Activated CD8-positive, alpha-beta T cell treated with anti-CD3 and anti-CD28 coated beads, Interleukin-2, amount 10 ng/mL, durations not matched to agents 7 days and 5 days (primary cell): ENCODE measurements around the gene CRYL1. TPM values are rescaled to one million over a fixed set of nuclear protein-coding genes. Genes with fewer than 3 reads are reported as not detected.

Experiments used
- ATAC-seq: fragments of 150-1000 bp; cut with Tn5 transposase; one replicate; pipeline ENCODE4 v1.10.0; 2021; ENCODE audit warnings: moderate library complexity
- CTCF ChIA-PET: fragments of 350-600 bp; sonication (Branson Sonifier 250); formaldehyde crosslinking; loops from one replicate; lab custom pipeline; 2021; ENCODE audit warnings: antibody characterized with exemption; lab: Charles Lee
- POLR2A ChIA-PET: fragments of 350-600 bp; sonication (Branson Sonifier 250); formaldehyde crosslinking; loops from one replicate; lab custom pipeline; 2021; ENCODE audit warnings: antibody characterized with exemption; lab: Charles Lee
- DNase-seq: peaks from one replicate; pipeline ENCODE4 v3.0.0-alpha.2; 2020
- H3K27ac Mint-ChIP-seq: one replicate; pipeline ENCODE4 v1.8.0; 2021; ENCODE audit warnings: mild to moderate bottlenecking, mixed read lengths
- H3K27me3 Mint-ChIP-seq: one replicate; pipeline ENCODE4 v1.8.0; 2021; ENCODE audit warnings: low read depth, mixed read lengths
- H3K36me3 Mint-ChIP-seq: one replicate; pipeline ENCODE4 v1.8.0; 2021; ENCODE audit warnings: low read depth, mixed read lengths
- H3K4me1 Mint-ChIP-seq: one replicate; pipeline ENCODE4 v1.8.0; 2021; ENCODE audit warnings: low read depth, mixed read lengths
- H3K4me3 Mint-ChIP-seq: one replicate; pipeline ENCODE4 v1.8.0; 2021; ENCODE audit warnings: mild to moderate bottlenecking, mixed read lengths
- H3K9me3 Mint-ChIP-seq: one replicate; pipeline ENCODE4 v1.8.0; 2022; ENCODE audit warnings: mixed read lengths; ENCODE audit not compliant: insufficient read depth
- total RNA-seq, 2 experiments: library from RNA; stranded (reverse); gene quantifications; one replicate each; pipeline ENCODE4 v1.2.3, GENCODE V29; 2021

CRYL1 gene
- total RNA-seq, 2 experiments from 2014 or later = 11.5 to 13.2 TPM

DNA sequence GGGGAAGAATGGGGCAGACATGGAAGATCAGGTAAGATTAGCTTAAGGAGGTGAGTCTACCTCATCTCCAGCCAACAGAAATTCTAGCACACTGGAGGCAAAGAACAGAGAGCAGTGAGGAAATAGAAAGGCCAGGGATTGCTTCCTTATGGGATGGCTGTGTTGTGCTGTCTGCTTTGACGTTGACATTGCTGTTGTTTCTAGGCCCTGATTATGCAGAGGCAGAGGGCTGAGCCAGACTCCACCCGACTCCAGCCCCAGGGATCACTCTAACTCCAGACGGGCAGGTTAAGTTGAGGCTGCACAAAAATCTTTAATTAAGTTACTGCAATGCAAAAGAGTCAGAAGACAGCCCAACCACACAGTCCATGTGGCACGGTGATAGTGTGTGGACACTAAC is 24.1 kb downstream of the CRYL1 start:
- POLR2A ChIA-PET = no interaction called here

DNA sequence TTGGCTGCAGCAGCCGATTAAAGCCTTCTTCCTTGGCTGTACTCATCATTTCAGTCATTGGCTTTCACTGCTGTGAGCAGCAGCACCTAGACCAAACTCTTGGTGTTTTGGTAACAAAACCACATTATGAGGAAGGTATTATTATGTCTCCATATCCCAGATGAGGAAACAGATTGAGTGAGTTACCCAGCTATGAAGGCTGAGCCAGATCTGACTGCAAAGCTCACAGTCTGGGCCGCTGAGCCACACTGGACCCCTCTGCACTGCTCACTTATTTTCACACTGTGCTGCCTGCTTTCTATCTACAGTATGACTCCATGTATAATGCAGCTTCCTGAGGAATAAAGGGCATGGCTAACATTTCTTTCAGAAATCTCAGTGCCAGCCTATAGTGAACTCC is 24.5 kb downstream of the CRYL1 start:
- POLR2A ChIA-PET = no interaction called here
- no peak for DNase-seq
- no peak overlapping the region for H3K4me3 Mint-ChIP-seq
- H3K4me1 Mint-ChIP-seq = no peaks in the 10 kb centered on the region
- peaks cover 10% of the 10 kb centered on the region for H3K36me3 Mint-ChIP-seq
- ATAC-seq = no peak
- CTCF ChIA-PET = no interaction called here
- H3K9me3 Mint-ChIP-seq = peaks cover 14% of the 10 kb centered on the region
- H3K27me3 Mint-ChIP-seq = no peaks in the 10 kb centered on the region
- peak overlapping the region; percentile 51 for H3K27ac Mint-ChIP-seq

More for the DNA sequence above, 24.1 kb downstream of the CRYL1 start:
- H3K27me3 Mint-ChIP-seq = no peaks in the 10 kb centered on the region
- CTCF ChIA-PET = no interaction called here
- no peaks in the 10 kb centered on the region for H3K4me1 Mint-ChIP-seq
- H3K27ac Mint-ChIP-seq = no peak overlapping the region
- H3K36me3 Mint-ChIP-seq = peaks cover 10% of the 10 kb centered on the region
- ATAC-seq (no peak), DNase-seq (no peak)
- H3K9me3 Mint-ChIP-seq = peaks cover 14% of the 10 kb centered on the region
- H3K4me3 Mint-ChIP-seq = no peak overlapping the region

DNA sequence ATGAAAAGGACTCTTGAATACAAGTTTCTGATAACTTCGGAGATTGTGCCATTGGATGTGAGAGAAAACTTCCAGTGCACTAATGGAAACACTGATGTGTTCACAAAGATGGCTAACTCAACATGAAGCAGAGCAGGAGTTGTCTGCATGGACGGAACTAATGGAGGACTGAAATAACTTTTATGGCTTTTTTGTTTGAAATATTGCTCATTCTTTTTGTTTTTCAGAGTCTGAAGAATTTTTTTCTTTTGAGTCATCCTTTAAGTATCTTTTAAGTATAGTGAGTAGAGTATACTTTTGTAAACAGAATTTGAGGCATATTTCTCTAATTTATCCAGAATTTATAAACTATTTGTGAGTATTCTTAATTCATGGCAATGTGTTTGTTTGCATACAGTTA is 25.7 kb downstream of the CRYL1 start:
- Mint-ChIP-seq H3K27ac (no peak overlapping the region), H3K4me1 (peaks cover 6% of the 10 kb centered on the region), H3K4me3 (no peak overlapping the region), H3K36me3 (peaks cover 10% of the 10 kb centered on the region), H3K9me3 (peaks cover 14% of the 10 kb centered on the region), H3K27me3 (no peaks in the 10 kb centered on the region)
- ChIA-PET CTCF (no interaction called here), POLR2A (no interaction called here)
- DNase-seq = no peak
- no peak for ATAC-seq

DNA sequence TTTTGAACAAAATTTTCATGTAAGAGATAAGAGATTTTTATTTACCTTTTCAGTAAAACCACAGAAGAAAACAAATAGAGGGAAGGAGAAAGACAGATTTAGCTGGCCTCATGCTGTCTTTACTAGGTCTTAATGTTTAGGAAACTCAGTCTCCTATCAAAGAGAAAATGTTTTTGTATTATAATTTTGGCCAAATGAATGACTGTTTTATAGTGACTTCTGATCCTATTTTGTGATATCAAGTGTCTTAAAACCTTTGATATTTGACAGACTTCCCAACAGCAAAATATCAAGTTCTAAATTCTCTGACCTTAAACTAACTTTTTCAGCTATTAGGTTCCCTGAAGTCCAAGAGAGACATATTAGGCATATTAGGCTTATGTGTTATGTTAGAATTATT is 27.0 kb downstream of the CRYL1 start:
- no peak for ATAC-seq
- ChIA-PET POLR2A (no interaction called here), CTCF (no interaction called here)
- H3K4me1 Mint-ChIP-seq = peaks cover 6% of the 10 kb centered on the region
- H3K36me3 Mint-ChIP-seq = peaks cover 10% of the 10 kb centered on the region
- H3K27ac Mint-ChIP-seq = no peak overlapping the region
- H3K27me3 Mint-ChIP-seq = no peaks in the 10 kb centered on the region
- no peak overlapping the region for H3K4me3 Mint-ChIP-seq
- peaks cover 14% of the 10 kb centered on the region for H3K9me3 Mint-ChIP-seq
- no peak for DNase-seq

DNA sequence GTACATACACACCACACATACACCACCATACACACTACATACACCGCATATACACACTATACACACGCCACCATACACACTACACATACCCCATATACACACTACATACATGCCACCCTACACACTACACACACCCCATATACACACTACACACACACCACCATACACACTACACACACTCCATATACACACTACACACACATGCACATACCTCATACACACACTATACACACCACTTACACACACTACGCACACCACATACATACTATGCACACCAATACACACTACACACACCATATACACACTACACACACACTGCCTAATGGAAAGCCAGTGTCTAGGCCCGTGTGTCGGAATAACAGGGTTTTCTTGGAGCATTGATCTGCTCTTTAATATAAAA is 27.5 kb downstream of the CRYL1 start:
- ATAC-seq = no peak
- H3K27ac Mint-ChIP-seq = no peak overlapping the region
- H3K36me3 Mint-ChIP-seq = peaks cover 10% of the 10 kb centered on the region
- ChIA-PET CTCF (no interaction called here), POLR2A (no interaction called here)
- peaks cover 6% of the 10 kb centered on the region for H3K4me1 Mint-ChIP-seq
- no peak overlapping the region for H3K4me3 Mint-ChIP-seq
- H3K9me3 Mint-ChIP-seq = peaks cover 14% of the 10 kb centered on the region
- no peaks in the 10 kb centered on the region for H3K27me3 Mint-ChIP-seq
- no peak for DNase-seq

DNA sequence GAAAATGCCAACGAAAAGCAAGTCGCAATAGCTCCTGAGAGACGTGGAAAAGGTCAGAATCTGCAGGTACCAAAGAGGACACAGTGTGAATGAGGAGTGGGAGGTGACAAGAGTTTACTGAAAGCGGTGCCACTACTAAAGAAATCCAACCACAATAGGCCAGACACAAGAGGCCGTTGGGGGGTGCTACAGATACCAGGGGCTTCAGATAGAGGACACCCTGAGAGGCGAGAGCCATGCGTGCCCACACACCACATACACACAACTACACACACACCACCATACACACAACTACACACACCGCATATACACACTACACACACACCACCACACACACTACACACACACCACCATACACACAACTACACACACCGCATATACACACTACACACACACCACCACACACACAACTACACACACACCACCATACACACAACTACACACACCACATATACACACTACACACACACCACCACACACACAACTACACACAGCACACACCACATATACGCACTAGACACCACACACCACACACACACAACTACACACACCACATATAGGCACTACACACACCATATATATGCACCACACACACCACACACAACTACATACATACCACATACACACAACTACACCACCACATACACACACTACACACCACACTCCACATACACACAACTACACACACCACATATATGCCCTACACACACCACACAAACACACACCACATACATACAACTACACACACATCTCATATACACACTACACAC is 28.5 kb downstream of the CRYL1 start:
- H3K4me1 Mint-ChIP-seq = peaks cover 6% of the 10 kb centered on the region
- no peak overlapping the region for H3K4me3 Mint-ChIP-seq
- POLR2A ChIA-PET = no interaction called here
- peak; percentile 20 for ATAC-seq
- CTCF ChIA-PET = interaction anchor here (0.6 to 6.3 kb wide), 8 partner anchors 29 to 448 kb away, joined by 3 to 79 read pairs (median 3); partner anchors contain the start of gene IL17D
- H3K36me3 Mint-ChIP-seq = peaks cover 10% of the 10 kb centered on the region
- peaks cover 14% of the 10 kb centered on the region for H3K9me3 Mint-ChIP-seq
- no peak overlapping the region for H3K27ac Mint-ChIP-seq
- DNase-seq = no peak
- no peaks in the 10 kb centered on the region for H3K27me3 Mint-ChIP-seq

DNA sequence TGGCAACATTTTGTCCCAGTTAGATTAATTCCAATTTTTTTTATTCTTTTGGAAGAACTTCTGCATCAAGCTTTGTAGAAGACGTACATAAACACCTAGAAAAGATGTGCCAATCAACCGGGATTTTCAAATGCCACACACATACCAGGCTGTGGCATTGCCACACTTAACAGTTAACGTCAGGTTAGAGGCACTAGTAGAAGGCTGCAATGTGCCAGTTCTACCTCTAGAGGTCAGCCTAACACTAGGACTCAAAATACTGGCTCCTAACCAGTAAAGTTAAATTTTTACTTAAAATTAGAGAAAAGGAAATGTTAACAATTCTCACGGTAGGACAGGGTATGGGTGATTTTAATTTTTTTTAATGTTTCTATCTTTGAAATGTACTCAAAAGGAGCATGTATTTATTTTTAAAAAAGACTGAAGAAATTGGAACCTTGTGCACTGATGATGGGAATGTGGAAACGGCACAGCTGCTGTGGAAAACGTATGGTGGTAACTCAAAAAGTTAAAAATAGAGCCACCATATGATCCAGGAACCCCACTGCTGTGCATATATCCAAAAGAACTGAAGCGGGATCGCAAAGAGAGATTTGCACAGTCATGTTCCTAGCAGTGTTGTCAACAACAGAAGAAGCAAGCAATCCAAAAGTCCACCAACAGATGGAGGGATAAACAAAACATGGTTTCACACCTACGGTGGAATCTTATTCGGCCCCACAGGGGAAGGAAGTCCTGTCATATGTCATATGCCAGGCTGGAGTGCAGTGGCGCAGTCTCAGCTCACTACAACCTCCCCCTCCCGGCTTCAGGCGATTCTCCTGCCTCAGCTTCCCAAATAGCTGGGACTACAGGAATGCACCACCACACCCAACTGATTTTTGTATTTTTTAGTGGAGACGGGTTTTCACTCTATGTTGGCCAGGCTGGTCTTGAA is 30.3 kb downstream of the CRYL1 start:
- POLR2A ChIA-PET = no interaction called here
- Mint-ChIP-seq H3K9me3 (peaks cover 7% of the 10 kb centered on the region), H3K4me3 (no peak overlapping the region), H3K4me1 (peaks cover 11% of the 10 kb centered on the region), H3K27ac (no peak overlapping the region), H3K27me3 (no peaks in the 10 kb centered on the region), H3K36me3 (peaks cover 4% of the 10 kb centered on the region)
- DNase-seq = peak; percentile 79
- ATAC-seq = peak; percentile 76
- CTCF ChIA-PET = interaction anchor here (0.8 to 6.3 kb wide), 15 partner anchors 8 to 448 kb away, joined by 3 to 79 read pairs (median 4); no protein-coding TSS in a partner anchor

DNA sequence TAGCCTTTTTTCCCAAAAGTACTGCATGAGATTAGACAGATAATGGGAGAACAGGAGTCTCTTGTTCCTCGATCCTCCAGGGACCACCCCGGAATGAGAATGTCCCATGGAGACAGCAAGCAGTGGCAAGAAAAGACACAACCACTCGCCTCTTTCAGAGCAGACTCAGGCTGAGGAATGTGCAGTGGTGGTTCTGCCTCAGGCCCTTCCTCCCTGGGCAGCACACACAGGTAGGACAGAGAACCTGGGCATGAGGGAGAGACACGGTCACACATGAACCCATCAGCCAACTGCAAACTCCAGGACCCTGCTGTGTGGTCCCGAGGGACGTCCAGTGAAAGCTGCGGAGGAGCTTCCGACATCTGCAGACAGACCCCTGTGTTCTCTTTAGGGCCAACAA is 31.0 kb downstream of the CRYL1 start:
- Mint-ChIP-seq H3K9me3 (peaks cover under 1% of the 10 kb centered on the region), H3K27me3 (no peaks in the 10 kb centered on the region), H3K36me3 (no peaks in the 10 kb centered on the region), H3K4me3 (no peak overlapping the region), H3K4me1 (peaks cover 11% of the 10 kb centered on the region), H3K27ac (no peak overlapping the region)
- ChIA-PET POLR2A (no interaction called here), CTCF (interaction anchor here (0.8 to 6.3 kb wide), 14 partner anchors 9 to 449 kb away, joined by 3 to 79 read pairs (median 4); no protein-coding TSS in a partner anchor)
- DNase-seq = no peak
- peak; percentile 27 for ATAC-seq

DNA sequence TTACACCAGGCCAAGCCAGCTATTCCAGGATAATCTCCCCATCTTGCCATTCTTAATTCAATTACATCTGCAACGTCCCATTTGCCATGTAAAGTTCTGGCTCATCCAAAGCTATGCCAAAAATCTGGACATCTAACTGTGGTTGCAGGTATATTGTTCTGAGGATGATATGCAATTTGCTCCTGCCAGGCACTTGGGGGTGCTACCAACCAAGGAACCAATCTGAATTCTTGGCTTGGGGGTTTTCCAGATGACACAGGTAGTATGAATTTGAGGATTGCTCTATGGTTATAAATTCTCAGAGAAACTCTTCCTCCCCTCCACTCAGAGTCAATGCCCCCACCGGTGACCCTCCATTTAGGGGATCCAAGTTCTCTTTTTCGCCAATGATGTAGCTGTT is 33.0 kb downstream of the CRYL1 start:
- no peaks in the 10 kb centered on the region for H3K27me3 Mint-ChIP-seq
- ATAC-seq = no peak
- ChIA-PET POLR2A (interaction anchor here (1.0 to 1.5 kb wide), 2 partner anchors 16 to 380 kb away, joined by 3 to 5 read pairs; no protein-coding TSS in a partner anchor), CTCF (interaction anchor here (0.8 to 6.3 kb wide), 19 partner anchors 9 to 476 kb away, joined by 3 to 79 read pairs (median 4); partner anchors contain the start of gene IL17D)
- peaks cover 11% of the 10 kb centered on the region for H3K4me1 Mint-ChIP-seq
- H3K36me3 Mint-ChIP-seq = peaks cover 4% of the 10 kb centered on the region
- no peak for DNase-seq
- H3K4me3 Mint-ChIP-seq = no peak overlapping the region
- peak overlapping the region; percentile 14 for H3K27ac Mint-ChIP-seq
- no peaks in the 10 kb centered on the region for H3K9me3 Mint-ChIP-seq

DNA sequence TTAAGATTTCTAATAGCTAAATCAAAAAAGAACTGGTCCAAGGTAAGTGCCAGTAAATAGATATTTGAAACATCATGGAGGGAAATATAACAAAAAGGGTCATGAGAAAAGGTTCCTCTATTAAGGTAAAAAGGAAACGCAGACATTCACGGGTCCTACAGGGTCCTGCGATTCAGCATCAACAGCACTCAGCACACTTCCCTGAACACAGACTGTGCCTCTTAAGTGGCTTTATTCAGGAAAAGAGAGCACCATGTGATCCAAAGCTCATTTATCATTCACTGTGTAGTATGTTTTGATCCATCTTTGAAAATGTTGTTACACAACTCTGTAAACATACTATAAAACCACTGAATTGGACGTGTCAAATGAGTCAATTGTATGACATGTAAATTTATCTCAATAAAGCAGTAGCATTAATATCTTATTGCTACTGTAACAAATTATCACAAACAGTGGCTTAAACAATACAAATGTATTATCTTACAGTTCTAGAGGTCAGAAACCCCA is 33.7 kb downstream of the CRYL1 start:
- Mint-ChIP-seq H3K27me3 (no peaks in the 10 kb centered on the region), H3K27ac (no peak overlapping the region), H3K4me1 (peaks cover 11% of the 10 kb centered on the region), H3K9me3 (no peaks in the 10 kb centered on the region), H3K36me3 (peaks cover 4% of the 10 kb centered on the region), H3K4me3 (no peak overlapping the region)
- ChIA-PET POLR2A (interaction anchor here (1.5 kb wide), 1 partner anchor 16 kb away, joined by 5 read pairs; no protein-coding TSS in a partner anchor), CTCF (interaction anchor here (0.8 to 6.3 kb wide), 10 partner anchors 8 to 477 kb away, joined by 3 to 79 read pairs (median 5); no protein-coding TSS in a partner anchor)
- ATAC-seq (no peak), DNase-seq (no peak)

DNA sequence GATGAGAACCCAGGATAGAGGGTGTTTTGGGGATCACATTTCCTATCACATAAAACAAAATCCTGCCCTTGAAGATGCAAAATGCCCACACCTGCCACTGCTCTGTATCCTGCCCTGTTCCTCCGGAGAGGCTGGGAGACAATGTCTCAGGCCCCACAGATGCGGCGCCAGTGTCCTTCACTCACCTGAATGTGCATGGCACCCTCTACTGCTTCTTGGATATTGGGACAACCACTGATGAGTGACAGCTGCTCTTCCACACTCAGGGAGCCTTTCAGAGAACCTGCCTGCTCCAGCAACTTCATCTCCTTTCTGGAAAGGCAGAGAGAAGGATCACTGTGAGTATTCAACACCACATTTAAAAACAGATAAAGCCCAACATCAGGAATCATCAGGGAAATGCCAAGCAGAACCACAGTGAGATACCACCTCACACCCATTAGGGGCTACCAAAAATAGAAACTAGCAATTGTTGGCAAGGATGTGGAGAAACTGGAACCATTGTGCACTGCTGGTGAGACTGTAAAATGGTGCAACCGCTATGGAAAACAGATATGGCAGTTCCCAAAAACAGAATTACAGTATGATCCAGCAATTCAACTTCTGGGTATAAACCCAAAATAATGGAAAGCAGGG is 36.4 kb downstream of the CRYL1 start:
- Mint-ChIP-seq H3K9me3 (no peaks in the 10 kb centered on the region), H3K36me3 (peaks cover 4% of the 10 kb centered on the region), H3K4me1 (peaks cover 5% of the 10 kb centered on the region), H3K27ac (no peak overlapping the region), H3K4me3 (no peak overlapping the region), H3K27me3 (no peaks in the 10 kb centered on the region)
- no peak for DNase-seq
- POLR2A ChIA-PET = no interaction called here
- CTCF ChIA-PET = interaction anchor here (1.3 kb wide), 1 partner anchor 292 kb away, joined by 7 read pairs; no protein-coding TSS in a partner anchor
- ATAC-seq = no peak
